Peyer's patch (tissue), 4 donors: Measurements from ENCODE around the gene MEF2C. TPM values are rescaled to one million over a fixed set of nuclear protein-coding genes. Genes with fewer than 3 reads are reported as not detected.

Experiments
- DNase-seq, 3 donors: peaks; one replicate each; pipeline ENCODE4 v3.0.0-alpha.2; 2017 to 2019
- H3K27ac ChIP-seq, 4 donors: fragments of 200-600 bp; sonication (generic); one replicate each; pipeline ENCODE4 v1.5.1; 2016 to 2019
- H3K27me3 ChIP-seq, 2 donors: fragments of 200-600 bp; sonication (generic); one replicate each; pipeline ENCODE4 v1.5.1; 2019
- H3K36me3 ChIP-seq, 3 donors: fragments of 200-600 bp; sonication (generic); one replicate each; pipeline ENCODE4 v1.5.1; 2016 to 2019
- H3K4me1 ChIP-seq, 4 donors: fragments of 200-600 bp; sonication (generic); one replicate each; pipeline ENCODE4 v1.5.1; 2016 to 2019
- H3K4me3 ChIP-seq, 4 donors: fragments of 200-600 bp; sonication (generic); 1 replicate in 3 of 4; 2 replicates in 1 of 4; pipeline ENCODE4 v1.5.1; 2016 to 2019; ENCODE audit warnings: mild to moderate bottlenecking in 1 of 4
- H3K9me3 ChIP-seq, 4 donors: fragments of 200-600 bp; sonication (generic); one replicate each; pipeline ENCODE4 v1.5.1; 2016 to 2019; ENCODE audit warnings: mild to moderate bottlenecking in 1 of 4
- POLR2A ChIP-seq, 2 donors: fragments of 450-650 bp; IDR thresholded peaks; one replicate each; pipeline ENCODE4 v1.5.1; 2017; ENCODE audit warnings: antibody characterized with exemption in 2 of 2, mild to moderate bottlenecking in 2 of 2, moderate library complexity in 2 of 2
- total RNA-seq, 4 donors: library from RNA; depleted of rRNA; stranded (reverse); fragments of >200 nt; gene quantifications; one replicate each; pipeline ENCODE4 v1.1.0, GENCODE V29; 2016
- TF ChIP-seq, protein P1 (sequence below), 6 experiments: fragments of 450-650 bp in 4 of 6; fragments of 200-600 bp in 2 of 6; sonication (generic) in 1 of 6; IDR thresholded peaks; one replicate each; pipeline ENCODE4 v1.5.1; 2017 to 2019; ENCODE audit warnings: antibody characterized with exemption in 6 of 6, mild to moderate bottlenecking in 3 of 6, moderate library complexity in 1 of 6

MEF2C gene
- total RNA-seq, 4 donors from 2014 or later: 5.4 to 137 (median 14.4) TPM

DNA sequence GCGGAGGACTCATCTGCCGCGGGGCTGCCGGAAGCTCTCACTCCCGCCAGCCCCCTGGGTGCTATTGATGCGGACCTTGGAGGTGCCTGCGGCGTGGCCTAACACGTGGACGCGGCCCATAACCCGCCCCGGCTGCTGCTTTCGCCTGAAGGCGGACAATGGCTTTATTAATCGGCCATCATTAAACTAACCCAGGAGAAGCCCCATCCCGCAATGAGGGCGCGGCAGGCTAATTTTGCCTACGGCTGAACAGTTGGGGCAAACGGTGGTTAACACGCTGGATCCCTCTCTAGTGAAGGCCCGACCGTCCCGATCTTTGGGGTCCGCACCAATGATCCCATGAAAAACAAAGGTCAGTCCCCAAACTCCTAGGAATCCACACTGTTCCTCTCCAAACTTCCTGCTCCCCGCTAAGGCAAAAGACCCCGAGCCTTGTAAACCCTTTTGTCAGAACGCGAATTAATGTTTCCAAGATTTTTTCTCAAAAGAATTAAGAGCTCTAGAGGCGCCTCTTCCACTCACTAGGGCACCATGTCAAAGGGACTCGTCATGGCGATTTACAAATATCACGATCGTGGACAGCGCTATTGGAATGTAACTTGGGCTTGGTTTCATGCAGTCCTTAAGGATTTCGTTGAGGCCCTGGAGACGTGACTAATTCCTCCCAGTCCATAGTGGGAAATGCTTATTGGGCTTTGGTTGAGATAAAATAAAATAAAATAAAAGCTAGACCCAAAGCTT is 193.1 kb downstream of the MEF2C start:
- Histone ChIP-seq H3K27me3 (peaks cover 0 to 50% of the 10 kb centered on the region in 2 donors), H3K27ac (no peak overlapping the region), H3K36me3 (no peaks in the 10 kb centered on the region), H3K4me1 (peaks cover 0 to 27% (median 3%) of the 10 kb centered on the region in 4 donors), H3K4me3 (no peak overlapping the region), H3K9me3 (no peaks in the 10 kb centered on the region)
- TF ChIP-seq, protein P1, sequence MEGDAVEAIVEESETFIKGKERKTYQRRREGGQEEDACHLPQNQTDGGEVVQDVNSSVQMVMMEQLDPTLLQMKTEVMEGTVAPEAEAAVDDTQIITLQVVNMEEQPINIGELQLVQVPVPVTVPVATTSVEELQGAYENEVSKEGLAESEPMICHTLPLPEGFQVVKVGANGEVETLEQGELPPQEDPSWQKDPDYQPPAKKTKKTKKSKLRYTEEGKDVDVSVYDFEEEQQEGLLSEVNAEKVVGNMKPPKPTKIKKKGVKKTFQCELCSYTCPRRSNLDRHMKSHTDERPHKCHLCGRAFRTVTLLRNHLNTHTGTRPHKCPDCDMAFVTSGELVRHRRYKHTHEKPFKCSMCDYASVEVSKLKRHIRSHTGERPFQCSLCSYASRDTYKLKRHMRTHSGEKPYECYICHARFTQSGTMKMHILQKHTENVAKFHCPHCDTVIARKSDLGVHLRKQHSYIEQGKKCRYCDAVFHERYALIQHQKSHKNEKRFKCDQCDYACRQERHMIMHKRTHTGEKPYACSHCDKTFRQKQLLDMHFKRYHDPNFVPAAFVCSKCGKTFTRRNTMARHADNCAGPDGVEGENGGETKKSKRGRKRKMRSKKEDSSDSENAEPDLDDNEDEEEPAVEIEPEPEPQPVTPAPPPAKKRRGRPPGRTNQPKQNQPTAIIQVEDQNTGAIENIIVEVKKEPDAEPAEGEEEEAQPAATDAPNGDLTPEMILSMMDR (IDR thresholded peaks at IDR 0.05): no peak
- TF ChIP-seq POLR2A (IDR thresholded peaks at IDR 0.05): no peak
- no peak for DNase-seq

DNA sequence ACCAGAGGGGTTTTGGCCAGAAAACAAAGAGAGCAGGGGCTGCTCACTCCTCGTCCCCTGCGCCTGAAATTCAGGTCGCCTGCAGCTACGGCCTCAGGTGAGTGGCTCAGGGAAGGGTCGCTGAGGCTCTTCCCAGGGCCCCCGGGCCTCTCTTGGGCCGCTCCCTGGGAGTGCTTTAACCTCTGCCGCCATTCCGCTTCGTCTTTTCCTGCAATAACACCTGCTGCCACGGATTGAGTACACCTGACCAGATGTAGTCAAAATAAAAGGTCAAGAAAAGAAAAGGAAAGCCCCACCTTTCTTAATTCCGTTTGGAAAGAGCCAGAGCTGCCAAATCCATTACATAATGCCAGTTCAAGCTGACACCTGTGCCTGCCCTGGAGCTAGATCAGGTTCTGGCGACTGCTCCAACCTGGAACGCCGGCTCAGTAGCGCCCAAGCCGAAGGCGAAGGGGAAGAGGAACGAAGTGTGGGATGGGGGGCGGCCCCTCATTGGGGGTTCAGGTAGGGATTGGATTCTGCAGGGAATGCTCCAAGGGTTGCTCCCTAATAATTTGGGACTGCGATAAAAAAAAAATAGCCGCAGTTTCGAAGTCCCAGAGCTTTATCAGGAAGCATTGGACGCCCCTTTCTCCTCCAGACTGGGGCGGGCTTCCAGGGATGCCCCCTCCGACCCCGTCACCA is 193.9 kb downstream of the MEF2C start:
- peaks cover 0 to 27% (median 3%) of the 10 kb centered on the region in 4 donors for H3K4me1 ChIP-seq
- no peak overlapping the region for H3K4me3 ChIP-seq
- DNase-seq: no peak
- no peak overlapping the region for H3K27ac ChIP-seq
- peaks cover 0 to 56% of the 10 kb centered on the region in 2 donors for H3K27me3 ChIP-seq
- TF ChIP-seq POLR2A (IDR thresholded peaks at IDR 0.05): no peak
- TF ChIP-seq, protein P1 (IDR thresholded peaks at IDR 0.05): no peak
- peaks cover 0 to 6% (median 0%) of the 10 kb centered on the region in 4 donors for H3K9me3 ChIP-seq
- H3K36me3 ChIP-seq: no peaks in the 10 kb centered on the region

DNA sequence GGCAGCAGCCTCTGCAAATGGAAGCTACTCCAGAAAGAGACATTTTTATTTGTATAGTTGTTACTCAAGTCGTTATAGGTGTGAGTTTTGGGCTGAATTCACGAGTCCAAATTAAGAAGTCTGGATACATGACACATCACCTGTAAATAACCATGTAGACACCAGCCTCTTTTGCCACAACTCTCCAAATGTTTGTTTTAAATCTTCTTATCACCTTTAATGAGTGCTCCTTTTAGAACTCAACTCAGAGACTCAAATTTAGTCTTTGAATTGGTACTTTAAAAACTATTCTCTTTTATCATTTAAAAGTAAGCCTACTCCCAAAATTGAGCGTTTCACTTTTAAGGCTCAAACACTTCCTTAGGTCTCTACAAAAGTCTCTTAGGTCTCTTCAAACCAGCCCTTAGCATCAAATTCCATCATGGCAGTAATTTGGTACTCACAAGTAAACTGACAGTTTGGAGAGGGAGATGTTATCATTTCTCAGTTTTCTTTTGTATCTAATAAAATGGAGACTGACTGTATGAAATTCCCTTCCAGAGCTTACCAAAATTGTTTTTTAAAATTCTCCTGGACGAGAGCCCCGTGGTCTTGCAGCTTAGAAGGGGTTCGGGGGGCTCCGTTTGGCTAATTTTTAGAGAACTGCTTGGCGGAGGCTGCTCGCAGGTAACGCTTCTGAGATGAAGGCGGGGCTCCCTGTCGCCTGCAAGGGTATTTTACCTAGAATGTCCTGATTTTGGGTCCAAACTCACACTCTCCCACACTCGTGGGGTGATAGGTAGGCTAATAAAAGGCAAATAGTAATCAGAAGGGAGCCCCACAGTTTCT is 194.6 kb downstream of the MEF2C start:
- no peak for DNase-seq
- Histone ChIP-seq H3K4me1 (peaks cover 0 to 27% (median 3%) of the 10 kb centered on the region in 4 donors), H3K27me3 (peaks cover 0 to 55% of the 10 kb centered on the region in 2 donors), H3K27ac (no peak overlapping the region), H3K36me3 (no peaks in the 10 kb centered on the region), H3K9me3 (peaks cover 0 to 12% (median 0%) of the 10 kb centered on the region in 4 donors), H3K4me3 (no peak overlapping the region)
- TF ChIP-seq, protein P1 (IDR thresholded peaks at IDR 0.05): no peak
- no peak for TF ChIP-seq POLR2A (IDR thresholded peaks at IDR 0.05)

DNA sequence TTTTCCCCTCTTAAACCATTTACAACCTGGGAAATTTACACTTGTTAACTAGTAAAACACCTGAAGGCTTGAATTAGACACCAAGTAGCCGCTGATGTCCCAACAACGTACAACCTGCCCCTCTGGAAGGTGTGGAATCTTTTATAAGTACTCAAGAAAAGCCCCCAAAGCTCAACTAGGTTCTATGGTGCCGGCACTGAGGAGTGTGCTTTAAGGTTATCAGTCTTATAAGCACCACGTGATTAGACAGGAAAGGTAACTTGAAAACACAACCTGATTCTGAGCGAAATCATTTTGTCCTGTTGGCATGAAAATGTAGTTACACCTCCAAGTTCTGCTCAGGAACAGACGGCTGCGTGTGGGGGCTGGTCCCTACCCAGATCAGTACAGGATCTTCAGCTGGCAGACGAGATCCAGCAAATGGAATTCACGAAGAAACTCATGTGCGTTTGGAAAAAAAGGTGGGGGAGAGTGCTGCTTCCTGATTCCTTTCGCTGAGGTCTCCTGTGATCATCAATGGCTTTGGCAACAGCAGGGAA is 195.5 kb downstream of the MEF2C start:
- H3K4me3 ChIP-seq: no peak overlapping the region
- peaks cover 0 to 50% of the 10 kb centered on the region in 2 donors for H3K27me3 ChIP-seq
- H3K36me3 ChIP-seq: no peaks in the 10 kb centered on the region
- H3K9me3 ChIP-seq: peaks cover 0 to 12% (median 0%) of the 10 kb centered on the region in 4 donors
- H3K4me1 ChIP-seq: peaks cover 0 to 24% (median 3%) of the 10 kb centered on the region in 4 donors
- H3K27ac ChIP-seq: no peak overlapping the region
- no peak for DNase-seq
- TF ChIP-seq, protein P1 (IDR thresholded peaks at IDR 0.05): no peak
- no peak for TF ChIP-seq POLR2A (IDR thresholded peaks at IDR 0.05)

DNA sequence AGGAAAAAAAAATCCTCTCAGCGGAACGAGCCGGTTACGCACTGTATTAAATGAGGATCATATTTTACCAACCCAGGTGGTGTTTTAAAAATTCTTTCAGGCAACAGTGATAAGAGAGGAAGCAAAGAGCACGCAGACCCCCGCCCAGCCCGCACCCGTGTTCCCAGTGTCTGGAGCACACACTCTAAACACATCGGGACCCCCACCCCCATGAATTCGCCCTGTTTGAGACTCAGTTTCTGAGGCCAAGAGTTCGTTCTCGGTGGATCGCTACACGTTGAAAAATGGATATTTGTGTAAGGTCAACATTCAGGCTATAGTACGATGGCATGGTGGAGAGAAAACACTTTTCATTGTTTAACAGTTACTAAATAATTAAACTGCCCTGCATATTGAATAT is 196.3 kb downstream of the MEF2C start:
- DNase-seq: no peak
- Histone ChIP-seq H3K9me3 (peaks cover 0 to 12% (median 0%) of the 10 kb centered on the region in 4 donors), H3K4me1 (peaks cover 0 to 16% (median 3%) of the 10 kb centered on the region in 4 donors), H3K27me3 (peaks cover 0 to 43% of the 10 kb centered on the region in 2 donors), H3K36me3 (no peaks in the 10 kb centered on the region), H3K27ac (no peak overlapping the region), H3K4me3 (no peak overlapping the region)
- TF ChIP-seq, protein P1 (IDR thresholded peaks at IDR 0.05): no peak
- no peak for TF ChIP-seq POLR2A (IDR thresholded peaks at IDR 0.05)
